PC-3 (cell line): Measurements from ENCODE around the gene TNPO1.

ENCODE experiments used
- EZH2phosphoT487 ChIP-seq: fragments of 300-600 bp; sonication (generic); IDR thresholded peaks from 2 replicates; pipeline ENCODE4 v1.6.1; 2018; ENCODE audit warnings: mild to moderate bottlenecking, antibody characterized with exemption, low read length, borderline replicate concordance
- TF ChIP-seq, protein P1 (sequence below): fragments of 300-600 bp; sonication (generic); conservative IDR thresholded peaks from 2 replicates; pipeline ENCODE4 v1.5.1; 2017; ENCODE audit warnings: antibody characterized with exemption, low read depth, mild to moderate bottlenecking, low read length

DNA sequence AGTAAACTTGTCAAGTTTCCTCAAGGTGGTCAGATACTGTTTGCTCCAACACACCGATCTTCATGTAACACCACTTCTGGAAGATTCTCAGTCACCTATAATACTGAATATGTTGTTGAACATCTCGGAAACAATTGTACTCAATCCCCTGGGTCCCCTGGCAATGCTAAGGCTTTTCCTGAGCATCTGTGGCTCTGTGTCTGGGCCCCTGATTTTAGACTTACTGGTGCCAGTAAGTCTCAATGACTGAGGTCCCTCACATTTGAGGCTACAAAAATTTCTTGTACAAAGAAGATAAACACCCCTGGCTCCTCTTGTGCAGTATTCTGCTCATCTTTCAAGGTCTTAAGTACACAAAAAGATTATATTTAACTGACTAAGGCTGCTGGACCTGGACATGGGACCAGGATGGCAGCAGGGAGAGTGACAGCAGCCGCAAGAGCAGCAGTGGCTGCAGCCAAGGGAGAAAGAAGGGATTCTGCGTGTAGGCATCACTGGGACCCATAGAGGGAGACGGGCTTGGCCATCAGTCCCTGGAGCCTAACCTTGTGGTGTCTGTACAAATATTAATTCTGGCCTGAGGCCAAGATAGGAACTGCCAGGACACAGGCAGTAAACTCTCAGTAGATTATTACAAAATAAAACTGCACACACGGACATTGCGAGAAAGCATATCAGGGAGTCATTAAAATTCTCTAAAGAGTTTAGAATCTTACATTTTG is 49.0 kb upstream of the TNPO1 start:
- TF ChIP-seq EZH2phosphoT487: no peak
- TF ChIP-seq, protein P1, sequence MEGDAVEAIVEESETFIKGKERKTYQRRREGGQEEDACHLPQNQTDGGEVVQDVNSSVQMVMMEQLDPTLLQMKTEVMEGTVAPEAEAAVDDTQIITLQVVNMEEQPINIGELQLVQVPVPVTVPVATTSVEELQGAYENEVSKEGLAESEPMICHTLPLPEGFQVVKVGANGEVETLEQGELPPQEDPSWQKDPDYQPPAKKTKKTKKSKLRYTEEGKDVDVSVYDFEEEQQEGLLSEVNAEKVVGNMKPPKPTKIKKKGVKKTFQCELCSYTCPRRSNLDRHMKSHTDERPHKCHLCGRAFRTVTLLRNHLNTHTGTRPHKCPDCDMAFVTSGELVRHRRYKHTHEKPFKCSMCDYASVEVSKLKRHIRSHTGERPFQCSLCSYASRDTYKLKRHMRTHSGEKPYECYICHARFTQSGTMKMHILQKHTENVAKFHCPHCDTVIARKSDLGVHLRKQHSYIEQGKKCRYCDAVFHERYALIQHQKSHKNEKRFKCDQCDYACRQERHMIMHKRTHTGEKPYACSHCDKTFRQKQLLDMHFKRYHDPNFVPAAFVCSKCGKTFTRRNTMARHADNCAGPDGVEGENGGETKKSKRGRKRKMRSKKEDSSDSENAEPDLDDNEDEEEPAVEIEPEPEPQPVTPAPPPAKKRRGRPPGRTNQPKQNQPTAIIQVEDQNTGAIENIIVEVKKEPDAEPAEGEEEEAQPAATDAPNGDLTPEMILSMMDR: no peak
